Natural killer cell (primary cell): ENCODE measurements around the gene MAN1C1. TPM values are rescaled to one million over a fixed set of nuclear protein-coding genes. Genes with fewer than 3 reads are reported as not detected.

Experiments used
- ATAC-seq, 3 donors: fragments of 150-1000 bp in 2 of 3; fragments of 200-7000 bp in 1 of 3; cut with Tn5 transposase; 1 replicate in 1 of 3; 2 replicates in 2 of 3; pipeline ENCODE4 v1.10.0; 2021; ENCODE audit warnings: mild to moderate bottlenecking in 2 of 3, moderate library complexity in 2 of 3
- DNase-seq, 2 donors: peaks; one replicate each; pipeline versions ENCODE4 v3.0.0 to v3.0.0-alpha.2; 2013 to 2021; ENCODE audit warnings: mixed read lengths in 1 of 2
- H3K27ac ChIP-seq: one replicate; pipeline ENCODE4 v1.5.1; 2013; ENCODE audit warnings: mild to moderate bottlenecking, low read length
- H3K27me3 ChIP-seq: one replicate; pipeline ENCODE4 v1.6.1; 2013; ENCODE audit warnings: low read length; ENCODE audit not compliant: control insufficient read depth, insufficient read depth
- H3K36me3 ChIP-seq: one replicate; pipeline ENCODE4 v1.6.1; 2013; ENCODE audit warnings: low read length; ENCODE audit not compliant: control insufficient read depth, insufficient read depth
- H3K4me1 ChIP-seq: one replicate; pipeline ENCODE4 v1.6.1; 2013; ENCODE audit warnings: low read length; ENCODE audit not compliant: control insufficient read depth, insufficient read depth
- H3K4me3 ChIP-seq: one replicate; pipeline ENCODE4 v1.5.1; 2013; ENCODE audit warnings: low read length
- H3K9me3 ChIP-seq: one replicate; pipeline ENCODE4 v1.6.1; 2013; ENCODE audit warnings: low read length; ENCODE audit not compliant: control insufficient read depth, insufficient read depth
- H3K27ac Mint-ChIP-seq, 2 donors: one replicate each; pipeline ENCODE4 v1.8.0; 2022; ENCODE audit warnings: mild to moderate bottlenecking in 2 of 2, mixed read lengths in 2 of 2, moderate library complexity in 1 of 2
- H3K27me3 Mint-ChIP-seq, 2 donors: one replicate each; pipeline ENCODE4 v1.8.0; 2022; ENCODE audit warnings: low read depth in 2 of 2, mixed read lengths in 2 of 2
- H3K36me3 Mint-ChIP-seq: one replicate; pipeline ENCODE4 v1.8.0; 2022; ENCODE audit warnings: mixed read lengths
- H3K4me1 Mint-ChIP-seq, 2 donors: one replicate each; pipeline ENCODE4 v1.8.0; 2022; ENCODE audit warnings: mixed read lengths in 2 of 2
- H3K4me3 Mint-ChIP-seq: one replicate; pipeline ENCODE4 v1.8.0; 2022; ENCODE audit warnings: mild to moderate bottlenecking, moderate library complexity, mixed read lengths
- H3K9me3 Mint-ChIP-seq, 2 donors: one replicate each; pipeline ENCODE4 v1.8.0; 2022; ENCODE audit warnings: mixed read lengths in 2 of 2
- CTCF ChIP-seq: fragments of 200-600 bp; IDR thresholded peaks from one replicate; pipeline ENCODE4 v1.8.0; 2022; ENCODE audit warnings: antibody characterized with exemption
- WGBS: methylation state at CpG from one replicate; pipeline ENCODE4 v1.1.7; 2013; ENCODE audit warnings: missing lambda C conversion rate; ENCODE audit not compliant: insufficient coverage; 5-methylcytosine and 5-hydroxymethylcytosine counted together
- intact Hi-C: fragments of 100-400 bp; cut with micrococcal nuclease; formaldehyde crosslinking; loops from one replicate; pipeline ENCODE4 v1.14.2; 2022
- total RNA-seq, 4 donors: library from RNA; stranded (reverse); fragments of 120-200 nt in 1 of 4; gene quantifications; one replicate each; pipeline versions ENCODE4 v1.2.3 to v1.2.4, GENCODE V29; 2013 to 2022

MAN1C1 gene
- total RNA-seq, 3 donors from 2014 or later (not counting 1 experiment from before 2014, with no cell fraction given): 3.6 to 7.5 (median 7.1) TPM

- WGBS: 97% methylated on average over 9 of the region's 10 CpGs
- Mint-ChIP-seq H3K4me3 (no peak overlapping the region), H3K36me3 (peaks cover 16% of the 10 kb centered on the region), H3K4me1 (peaks cover 20 to 28% of the 10 kb centered on the region in 2 donors), H3K27me3 (no peaks in the 10 kb centered on the region), H3K27ac (peak overlapping the region; percentile 76 to 77), H3K9me3 (peaks cover 0 to 12% of the 10 kb centered on the region in 2 donors)
- H3K36me3 ChIP-seq: no peaks in the 10 kb centered on the region
- DNase-seq (no peak), ATAC-seq (no peak)
- no peak for TF ChIP-seq CTCF
- H3K9me3 ChIP-seq: peaks cover 12% of the 10 kb centered on the region
- no peak overlapping the region for H3K27ac ChIP-seq
- peaks cover 24% of the 10 kb centered on the region for H3K4me1 ChIP-seq
- no peak overlapping the region for H3K4me3 ChIP-seq
- intact Hi-C loops: loop anchor here (10.0 kb wide), 1 partner anchor 64 kb away; no protein-coding TSS in a partner anchor
- peaks cover 2% of the 10 kb centered on the region for H3K27me3 ChIP-seq
These were observed 24.2 kb downstream of the MAN1C1 start for GRCh38 chr1:25640646-25641328.

GRCh38 chr1:25641329-25641725, 24.7 kb downstream of the MAN1C1 start:
- Histone ChIP-seq H3K9me3 (peaks cover 7% of the 10 kb centered on the region), H3K4me1 (peaks cover 24% of the 10 kb centered on the region), H3K36me3 (no peaks in the 10 kb centered on the region), H3K27me3 (peaks cover 2% of the 10 kb centered on the region), H3K4me3 (no peak overlapping the region), H3K27ac (no peak overlapping the region)
- no peaks in the 10 kb centered on the region for H3K27me3 Mint-ChIP-seq
- ATAC-seq: no peak
- H3K4me1 Mint-ChIP-seq: peaks cover 20 to 28% of the 10 kb centered on the region in 2 donors
- H3K36me3 Mint-ChIP-seq: peaks cover 16% of the 10 kb centered on the region
- intact Hi-C loops: loop anchor here (10.0 kb wide), 1 partner anchor 63 kb away; no protein-coding TSS in a partner anchor
- peaks cover 0 to 12% of the 10 kb centered on the region in 2 donors for H3K9me3 Mint-ChIP-seq
- H3K4me3 Mint-ChIP-seq: peak overlapping the region; percentile 1
- DNase-seq: no peak
- 100% methylated on average over 4 of the region's 4 CpGs for WGBS
- TF ChIP-seq CTCF: no peak
- H3K27ac Mint-ChIP-seq: peak overlapping the region; percentile 76 to 77

GRCh38 chr1:25641931-25642573, 25.5 kb downstream of the MAN1C1 start:
- peak; percentile 38 to 51 (median 51) for ATAC-seq
- intact Hi-C loops: loop anchor here (10.0 kb wide), 1 partner anchor 63 kb away; no protein-coding TSS in a partner anchor
- Histone ChIP-seq H3K27me3 (peaks cover 2% of the 10 kb centered on the region), H3K27ac (peak overlapping the region; percentile 56), H3K4me3 (no peak overlapping the region), H3K4me1 (peaks cover 24% of the 10 kb centered on the region), H3K36me3 (no peaks in the 10 kb centered on the region), H3K9me3 (no peaks in the 10 kb centered on the region)
- 43% methylated on average over 7 of the region's 8 CpGs for WGBS
- H3K27ac Mint-ChIP-seq: peak overlapping the region; percentile 76 to 77
- no peak for TF ChIP-seq CTCF
- peak in 1 of 2 donors; percentile 69 for DNase-seq
- H3K27me3 Mint-ChIP-seq: no peaks in the 10 kb centered on the region
- H3K9me3 Mint-ChIP-seq: peaks cover 0 to 12% of the 10 kb centered on the region in 2 donors
- H3K36me3 Mint-ChIP-seq: peaks cover 15% of the 10 kb centered on the region
- peak overlapping the region; percentile 57 for H3K4me3 Mint-ChIP-seq
- peaks cover 20 to 28% of the 10 kb centered on the region in 2 donors for H3K4me1 Mint-ChIP-seq
